ENCODE data around the gene MYO18A.
A peak's percentile ranks its signal among the peaks of the same experiment; 100 is the strongest.

MYO18A gene

GRCh38 chr17:29145289-29146073, 34.7 kb downstream of the MYO18A start:
- DNase-seq: peak; percentile 19

GRCh38 chr17:29143894-29144293, 36.3 kb downstream of the MYO18A start:
- DNase-seq: peak; percentile 3

GRCh38 chr17:29141514-29141876, 38.7 kb downstream of the MYO18A start:
- no peak for DNase-seq

- DNase-seq: peak; percentile 38
Measured at GRCh38 chr17:29140631-29141513, 39.3 kb downstream of the MYO18A start.

- DNase-seq: peak; percentile 47
Measured at GRCh38 chr17:29140051-29140621, 40.1 kb downstream of the MYO18A start.

GRCh38 chr17:29138971-29139691, 41.1 kb downstream of the MYO18A start:
- no peak for DNase-seq

- no peak for DNase-seq
Measured at GRCh38 chr17:29138184-29138955, 41.8 kb downstream of the MYO18A start.

- DNase-seq: no peak
Measured at GRCh38 chr17:29136998-29137730, 43.0 kb downstream of the MYO18A start.

GRCh38 chr17:29135464-29135863, 44.7 kb downstream of the MYO18A start:
- no peak for DNase-seq

GRCh38 chr17:29133121-29133713, 47.0 kb downstream of the MYO18A start:
- no peak for DNase-seq

GRCh38 chr17:29131814-29132682, 48.1 kb downstream of the MYO18A start:
- DNase-seq: no peak

- DNase-seq: no peak
Measured at GRCh38 chr17:29129731-29130130, 50.5 kb downstream of the MYO18A start.

GRCh38 chr17:29127840-29128239, 52.4 kb downstream of the MYO18A start:
- DNase-seq: no peak

- no peak for DNase-seq
Measured at GRCh38 chr17:29126268-29126930, 53.8 kb downstream of the MYO18A start.

GRCh38 chr17:29125651-29126050, 54.5 kb downstream of the MYO18A start:
- DNase-seq: no peak

- DNase-seq: no peak
Measured at GRCh38 chr17:29124925-29125273, 55.3 kb downstream of the MYO18A start.

- peak; percentile 52 for DNase-seq
Measured at GRCh38 chr17:29124135-29124924, 55.9 kb downstream of the MYO18A start.

GRCh38 chr17:29123111-29123510, 57.1 kb downstream of the MYO18A start:
- no peak for DNase-seq

GRCh38 chr17:29121442-29121841, 58.8 kb downstream of the MYO18A start:
- no peak for DNase-seq

Data from NCI-H2227 treated with DMSO at 0.1 percent for 48 hours (cell line).